ENCODE measurements around the gene PTPRT. TPM values are rescaled to one million over a fixed set of nuclear protein-coding genes. Genes with fewer than 3 reads are reported as not detected.

Gene PTPRT
- total RNA-seq, 3 donors from 2014 or later, result 0.32 to 6.3 (median 4.9) TPM

GRCh38 chr20:42572320-42573016, 617.2 kb downstream of the PTPRT start:
- intact Hi-C loops (cut with DNase I; ENCODE audit: low total_unique reads), result no loop called here
- H3K9me3 ChIP-seq, result peaks cover 0 to 5% of the 10 kb centered on the region in 2 donors
- H3K27me3 ChIP-seq, result no peaks in the 10 kb centered on the region
- DNase-seq (ENCODE audit: low spot score in 2 of 2), result no peak
- H3K27ac ChIP-seq, result no peak overlapping the region
- H3K4me1 ChIP-seq, result no peaks in the 10 kb centered on the region
- H3K36me3 ChIP-seq, result no peaks in the 10 kb centered on the region
- TF ChIP-seq POLR2A (IDR thresholded peaks at IDR 0.05), result no peak
- TF ChIP-seq POLR2AphosphoS5 (IDR thresholded peaks at IDR 0.05), result no peak
- H3K4me3 ChIP-seq, result no peak overlapping the region

GRCh38 chr20:42567409-42567808, 622.3 kb downstream of the PTPRT start:
- Histone ChIP-seq H3K36me3 (no peaks in the 10 kb centered on the region), H3K27me3 (no peaks in the 10 kb centered on the region), H3K4me1 (no peaks in the 10 kb centered on the region), H3K9me3 (peaks cover 0 to 5% of the 10 kb centered on the region in 2 donors), H3K4me3 (no peak overlapping the region), H3K27ac (no peak overlapping the region)
- TF ChIP-seq POLR2AphosphoS5 (IDR thresholded peaks at IDR 0.05), result no peak
- DNase-seq (ENCODE audit: low spot score in 2 of 2), result no peak
- intact Hi-C loops (cut with DNase I; ENCODE audit: low total_unique reads), result no loop called here

GRCh38 chr20:42565235-42565995, 624.3 kb downstream of the PTPRT start:
- H3K36me3 ChIP-seq, result no peaks in the 10 kb centered on the region
- H3K4me1 ChIP-seq, result no peaks in the 10 kb centered on the region
- no peak overlapping the region for H3K4me3 ChIP-seq
- TF ChIP-seq CTCF (IDR thresholded peaks at IDR 0.05) (no peak), POLR2AphosphoS5 (IDR thresholded peaks at IDR 0.05) (no peak), POLR2A (IDR thresholded peaks at IDR 0.05) (no peak)
- no peak for DNase-seq (ENCODE audit: low spot score in 2 of 2)
- intact Hi-C loops (cut with DNase I; ENCODE audit: low total_unique reads), result no loop called here
- H3K9me3 ChIP-seq, result no peaks in the 10 kb centered on the region
- no peaks in the 10 kb centered on the region for H3K27me3 ChIP-seq
- no peak overlapping the region for H3K27ac ChIP-seq

GRCh38 chr20:42559665-42560064, 630.0 kb downstream of the PTPRT start:
- Histone ChIP-seq H3K4me3 (no peak overlapping the region), H3K36me3 (no peaks in the 10 kb centered on the region), H3K27ac (no peak overlapping the region), H3K27me3 (no peaks in the 10 kb centered on the region), H3K9me3 (no peaks in the 10 kb centered on the region), H3K4me1 (no peaks in the 10 kb centered on the region)
- TF ChIP-seq CTCF (IDR thresholded peaks at IDR 0.05), result no peak
- no peak for TF ChIP-seq POLR2A (IDR thresholded peaks at IDR 0.05)
- TF ChIP-seq POLR2AphosphoS5 (IDR thresholded peaks at IDR 0.05), result no peak
- intact Hi-C loops (cut with DNase I; ENCODE audit: low total_unique reads), result no loop called here
- no peak for DNase-seq (ENCODE audit: low spot score in 2 of 2)

GRCh38 chr20:42556575-42556974, 633.1 kb downstream of the PTPRT start:
- Histone ChIP-seq H3K9me3 (no peaks in the 10 kb centered on the region), H3K27me3 (no peaks in the 10 kb centered on the region), H3K4me3 (no peak overlapping the region), H3K4me1 (no peaks in the 10 kb centered on the region), H3K36me3 (no peaks in the 10 kb centered on the region), H3K27ac (no peak overlapping the region)
- intact Hi-C loops (cut with DNase I; ENCODE audit: low total_unique reads), result no loop called here
- TF ChIP-seq POLR2A (IDR thresholded peaks at IDR 0.05) (no peak), POLR2AphosphoS5 (IDR thresholded peaks at IDR 0.05) (no peak), CTCF (IDR thresholded peaks at IDR 0.05) (no peak)
- no peak for DNase-seq (ENCODE audit: low spot score in 2 of 2)

GRCh38 chr20:42553374-42553773, 636.3 kb downstream of the PTPRT start:
- TF ChIP-seq CTCF (IDR thresholded peaks at IDR 0.05), result no peak
- no peak for TF ChIP-seq POLR2A (IDR thresholded peaks at IDR 0.05)
- no peak for TF ChIP-seq POLR2AphosphoS5 (IDR thresholded peaks at IDR 0.05)
- H3K27me3 ChIP-seq, result no peaks in the 10 kb centered on the region
- H3K4me1 ChIP-seq, result no peaks in the 10 kb centered on the region
- H3K27ac ChIP-seq, result no peak overlapping the region
- H3K9me3 ChIP-seq, result no peaks in the 10 kb centered on the region
- no peaks in the 10 kb centered on the region for H3K36me3 ChIP-seq
- no peak overlapping the region for H3K4me3 ChIP-seq
- no peak for DNase-seq (ENCODE audit: low spot score in 2 of 2)
- intact Hi-C loops (cut with DNase I; ENCODE audit: low total_unique reads), result no loop called here

Measured in breast epithelium (tissue), 4 donors.